SK-N-SH (cell line): ENCODE data around the gene ACTA1. TPM values are rescaled to one million over a fixed set of nuclear protein-coding genes. Genes with fewer than 3 reads are reported as not detected.

Source experiments
- CTCF ChIA-PET: fragments of 300-600, 350-600 bp; formaldehyde crosslinking; extraction: SDS; loops from one replicate; lab custom pipeline; 2021; lab: Yijun Ruan, JAX
- POLR2A ChIA-PET: fragments of 350-600 bp; sonication (Branson Sonifier 250); formaldehyde crosslinking; extraction: SDS; loops from one replicate; lab custom pipeline; 2020; ENCODE audit warnings: antibody characterized with exemption, inconsistent platforms; lab: Yijun Ruan, JAX
- DNase-seq: peaks from one replicate; pipeline ENCODE4 v3.0.0; 2012
- H2AFZ ChIP-seq: fragments of 200-600 bp; sonication (generic); 2 replicates; pipeline ENCODE4 v1.8.1; 2016; ENCODE audit warnings: antibody characterized with exemption, mild to moderate bottlenecking, low read depth
- H3F3A ChIP-seq: fragments of 200-600 bp; sonication (generic); replicated peaks from 2 replicates; pipeline ENCODE3; 2016; ENCODE audit warnings: antibody characterized with exemption, mild to moderate bottlenecking; ENCODE audit not compliant: insufficient read depth
- H3K27ac ChIP-seq, 2 experiments: fragments of 200-500 bp in 1 of 2; fragments of 200-600 bp in 1 of 2; sonication (Bioruptor generic) in 1 of 2; sonication (generic), shearing (Covaris generic) in 1 of 2; 2 replicates each; pipeline versions ENCODE4 v1.5.1 to v1.6.1; 2014 to 2016; ENCODE audit warnings: low read depth in 2 of 2, inconsistent platforms in 1 of 2, low read length in 1 of 2, mild to moderate bottlenecking in 1 of 2, mixed read lengths in 1 of 2
- H3K27me3 ChIP-seq: fragments of 200-600 bp; sonication (generic), shearing (Covaris generic); 2 replicates; pipeline ENCODE4 v1.6.1; 2016; ENCODE audit warnings: mixed run types; ENCODE audit not compliant: insufficient read depth
- H3K36me3 ChIP-seq, 2 experiments: fragments of 200-500 bp in 1 of 2; fragments of 200-600 bp in 1 of 2; sonication (Bioruptor generic) in 1 of 2; sonication (generic) in 1 of 2; replicated peaks in 1 of 2; 2 replicates each; pipeline versions ENCODE3 to v1.5.1; 2014 to 2016; ENCODE audit warnings: low read length in 1 of 2, mild to moderate bottlenecking in 1 of 2; ENCODE audit not compliant: insufficient read depth in 2 of 2, control insufficient read depth in 1 of 2
- H3K4me1 ChIP-seq, 2 experiments: fragments of 200-500 bp in 1 of 2; fragments of 200-600 bp in 1 of 2; sonication (Bioruptor generic) in 1 of 2; sonication (generic), shearing (Covaris generic) in 1 of 2; 2 replicates each; pipeline versions ENCODE4 v1.5.1 to v1.6.1; 2014 to 2016; ENCODE audit warnings: low read depth in 1 of 2, low read length in 1 of 2, mixed run types in 1 of 2; ENCODE audit not compliant: insufficient read depth in 2 of 2, control insufficient read depth in 1 of 2
- H3K4me2 ChIP-seq: fragments of 200-600 bp; sonication (generic), shearing (Covaris generic); 2 replicates; pipeline ENCODE4 v1.6.1; 2017; ENCODE audit warnings: mixed run types
- H3K4me3 ChIP-seq, 2 experiments: fragments of 200-500 bp in 1 of 2; fragments of 200-600 bp in 1 of 2; sonication (Bioruptor generic) in 1 of 2; sonication (generic), shearing (Covaris generic) in 1 of 2; 2 replicates each; pipeline versions ENCODE4 v1.5.1 to v1.8.1; 2014 to 2016; ENCODE audit warnings: low read depth in 2 of 2, inconsistent platforms in 1 of 2, low read length in 1 of 2, mild to moderate bottlenecking in 1 of 2, mixed read lengths in 1 of 2, moderate library complexity in 1 of 2
- H3K79me2 ChIP-seq: fragments of 200-600 bp; sonication (generic); 2 replicates; pipeline ENCODE4 v1.8.1; 2017; ENCODE audit warnings: mild to moderate bottlenecking; ENCODE audit not compliant: insufficient read depth
- H3K9ac ChIP-seq: fragments of 200-600 bp; sonication (generic); 2 replicates; pipeline ENCODE4 v1.6.1; 2017; ENCODE audit warnings: mixed run types
- H3K9me2 ChIP-seq: fragments of 200-600 bp; sonication (generic); 2 replicates; pipeline ENCODE4 v1.6.1; 2017; ENCODE audit warnings: mixed run types
- H3K9me3 ChIP-seq: fragments of 200-600 bp; sonication (generic); 2 replicates; pipeline ENCODE4 v1.6.1; 2017; ENCODE audit warnings: mixed run types, mild to moderate bottlenecking, moderate library complexity
- H4K20me1 ChIP-seq: fragments of 200-600 bp; sonication (generic); 2 replicates; pipeline ENCODE4 v1.6.1; 2017; ENCODE audit warnings: mild to moderate bottlenecking, mixed run types; ENCODE audit not compliant: insufficient read depth
- CHD2 ChIP-seq: fragments of 150-350 bp; IDR thresholded peaks from 2 replicates; pipeline ENCODE4 v1.6.1; 2018; ENCODE audit warnings: low read length; ENCODE audit not compliant: partially characterized antibody
- FOSL2 ChIP-seq: IDR thresholded peaks from 2 replicates; pipeline ENCODE4 v1.4.0; 2012; ENCODE audit warnings: low read depth, mild to moderate bottlenecking, moderate library complexity, borderline replicate concordance
- JUND ChIP-seq: IDR thresholded peaks from 2 replicates; pipeline ENCODE4 v1.4.0; 2012
- RAD21 ChIP-seq: IDR thresholded peaks from 2 replicates; pipeline ENCODE4 v1.6.1; 2012; ENCODE audit warnings: mild to moderate bottlenecking, low read length
- RCOR1 ChIP-seq: fragments of 150-350 bp; IDR thresholded peaks from 2 replicates; pipeline ENCODE4 v1.6.1; 2017; ENCODE audit warnings: antibody characterized with exemption, low read length
- REST ChIP-seq: IDR thresholded peaks from 2 replicates; pipeline ENCODE4 v1.6.1; 2012; ENCODE audit warnings: mild to moderate bottlenecking, low read depth, low read length, moderate library complexity
- RFX5 ChIP-seq: IDR thresholded peaks from 2 replicates; pipeline ENCODE4 v1.6.1; 2012; ENCODE audit warnings: mild to moderate bottlenecking, improper control_type of control experiment, low read length
- RXRA ChIP-seq: IDR thresholded peaks from 2 replicates; pipeline ENCODE4 v1.4.0; 2012; ENCODE audit warnings: low read depth, mild to moderate bottlenecking, borderline replicate concordance
- TAF1 ChIP-seq: IDR thresholded peaks from 2 replicates; pipeline ENCODE4 v1.6.1; 2012; ENCODE audit warnings: low read depth, mild to moderate bottlenecking, low read length, moderate library complexity, borderline replicate concordance
- TEAD4 ChIP-seq: IDR thresholded peaks from 2 replicates; pipeline ENCODE4 v1.4.0; 2012; ENCODE audit warnings: mild to moderate bottlenecking, borderline replicate concordance; ENCODE audit not compliant: insufficient read depth
- YY1 ChIP-seq: IDR thresholded peaks from 2 replicates; pipeline ENCODE4 v1.4.0; 2012; ENCODE audit warnings: low read depth, mild to moderate bottlenecking
- ZBTB33 ChIP-seq: IDR thresholded peaks from 2 replicates; pipeline ENCODE4 v1.4.0; 2012; ENCODE audit warnings: low read depth, borderline replicate concordance
- WGBS: methylation state at CpG from one replicate; pipeline ENCODE4 v1.1.6; 2017; ENCODE audit warnings: low lambda C conversion rate; 5-methylcytosine and 5-hydroxymethylcytosine counted together
- polyA plus RNA-seq, 3 experiments: library from polyadenylated mRNA; depleted of rRNA; stranded (reverse); fragments of >200 nt; gene quantifications; 2 replicates each; pipeline ENCODE4 v1.2.3, GENCODE V29; 2012

ACTA1 gene
- polyA plus RNA-seq, 1 of the 3 experiments (the other 2 are of a cell fraction): 0.21 TPM

- no peaks in the 10 kb centered on the region for H3K9me3 ChIP-seq
- no peaks in the 10 kb centered on the region for H3K79me2 ChIP-seq
- POLR2A ChIA-PET: no interaction called here
- H3K36me3 ChIP-seq: peaks cover 50 to 66% of the 10 kb centered on the region in 2 experiments
- no peaks in the 10 kb centered on the region for H3K4me1 ChIP-seq
- no peak overlapping the region for H3K9ac ChIP-seq
- no peaks in the 10 kb centered on the region for H3K9me2 ChIP-seq
- no peak overlapping the region for H3K4me3 ChIP-seq
- CTCF ChIA-PET: interaction anchor here (1.4 to 4.2 kb wide), 3 partner anchors 15 to 58 kb away, joined by 3 to 23 read pairs (median 5); no protein-coding TSS in a partner anchor
- no peak for TF ChIP-seq TAF1
- TF ChIP-seq YY1: no peak
- TF ChIP-seq ZBTB33: no peak
- no peak for TF ChIP-seq RFX5
- TF ChIP-seq TEAD4: no peak
- TF ChIP-seq CHD2: no peak
- no peak overlapping the region for H3K27ac ChIP-seq
- 100% methylated on average over 1 of the region's 1 CpG for WGBS
- H2AFZ ChIP-seq: no peak overlapping the region
- H3K27me3 ChIP-seq: no peaks in the 10 kb centered on the region
- DNase-seq: no peak
- no peaks in the 10 kb centered on the region for H3F3A ChIP-seq
- no peak overlapping the region for H3K4me2 ChIP-seq
- H4K20me1 ChIP-seq: no peaks in the 10 kb centered on the region
Observed at GRCh38 chr1:229466887-229467286, 33.0 kb upstream of the ACTA1 start.

GRCh38 chr1:229464672-229465071 is 30.8 kb upstream of the ACTA1 start:
- TF ChIP-seq JUND: no peak
- TF ChIP-seq FOSL2: no peak
- no peak for TF ChIP-seq RXRA
- TF ChIP-seq RAD21: no peak
- TF ChIP-seq RCOR1: no peak
- no peak for TF ChIP-seq REST
- TF ChIP-seq CHD2: no peak
- Histone ChIP-seq H3K27me3 (no peaks in the 10 kb centered on the region), H3K36me3 (peaks cover 63 to 75% of the 10 kb centered on the region in 2 experiments), H3F3A (no peaks in the 10 kb centered on the region), H3K4me2 (no peak overlapping the region), H3K4me1 (no peaks in the 10 kb centered on the region), H3K9ac (no peak overlapping the region), H3K27ac (no peak overlapping the region), H4K20me1 (no peaks in the 10 kb centered on the region), H3K79me2 (no peaks in the 10 kb centered on the region), H3K9me2 (no peaks in the 10 kb centered on the region), H2AFZ (no peak overlapping the region), H3K4me3 (no peak overlapping the region), H3K9me3 (no peaks in the 10 kb centered on the region)
- 96% methylated on average over 8 of the region's 8 CpGs for WGBS
- ChIA-PET CTCF (interaction anchor here (1.3 kb wide), 1 partner anchor 17 kb away, joined by 3 read pairs; no protein-coding TSS in a partner anchor), POLR2A (no interaction called here)
- DNase-seq: no peak
